WTC11 (cell line): Measurements from ENCODE around the gene LRFN2. TPM values are rescaled to one million over a fixed set of nuclear protein-coding genes. Genes with fewer than 3 reads are reported as not detected.

ENCODE experiments used
- ATAC-seq: fragments of 200-7000 bp; cut with Tn5 transposase; 2 replicates; pipeline ENCODE4 v1.10.0; 2021; ENCODE audit warnings: mild to moderate bottlenecking, moderate library complexity
- CTCF ChIA-PET: fragments of 300-600 bp; sonication (Branson Sonifier 250); formaldehyde crosslinking; loops from one replicate; lab custom pipeline; 2021; ENCODE audit warnings: antibody characterized with exemption; lab: Charles Lee
- POLR2A ChIA-PET: fragments of 350-600 bp; sonication (Branson Sonifier 250); formaldehyde crosslinking; loops from one replicate; lab custom pipeline; 2021; ENCODE audit warnings: antibody characterized with exemption; lab: Charles Lee
- DNase-seq: peaks from one replicate; pipeline ENCODE4 v3.0.0; 2021; ENCODE audit warnings: low spot score
- H3K27ac Mint-ChIP-seq: 2 replicates; pipeline ENCODE4 v1.8.0; 2021; ENCODE audit warnings: mixed read lengths
- H3K27me3 Mint-ChIP-seq: 2 replicates; pipeline ENCODE4 v1.8.0; 2021; ENCODE audit warnings: low read depth, mild to moderate bottlenecking, moderate library complexity, mixed read lengths
- H3K36me3 Mint-ChIP-seq: 2 replicates; pipeline ENCODE4 v1.8.0; 2021; ENCODE audit warnings: mixed read lengths
- H3K4me1 Mint-ChIP-seq: 2 replicates; pipeline ENCODE4 v1.8.0; 2022; ENCODE audit warnings: mixed read lengths
- H3K4me3 Mint-ChIP-seq: 2 replicates; pipeline ENCODE4 v1.8.0; 2021; ENCODE audit warnings: mild to moderate bottlenecking, moderate library complexity, mixed read lengths
- H3K9me3 Mint-ChIP-seq: 2 replicates; pipeline ENCODE4 v1.8.0; 2021; ENCODE audit warnings: mixed read lengths
- E2F4 ChIP-seq: sonication (generic); formaldehyde crosslinking; IDR thresholded peaks from 2 replicates; pipeline ENCODE4 v1.8.1; 2022; ENCODE audit warnings: low read depth, mild to moderate bottlenecking, moderate library complexity, missing genetic modification reagents, borderline replicate concordance
- ESRRA ChIP-seq: sonication (generic); formaldehyde crosslinking; IDR thresholded peaks from 2 replicates; pipeline ENCODE4 v1.8.1; 2022; ENCODE audit warnings: mild to moderate bottlenecking, missing genetic modification reagents, borderline replicate concordance
- FOXK1 ChIP-seq: sonication (generic); formaldehyde crosslinking; IDR thresholded peaks from 2 replicates; pipeline ENCODE4 v1.8.0; 2022; ENCODE audit warnings: mild to moderate bottlenecking, moderate library complexity, missing genetic modification reagents
- FOXP1 ChIP-seq: sonication (generic); formaldehyde crosslinking; IDR thresholded peaks from 2 replicates; pipeline ENCODE4 v1.8.0; 2022; ENCODE audit warnings: missing genetic modification reagents, mild to moderate bottlenecking, moderate library complexity, borderline replicate concordance
- HMGA2 ChIP-seq: fragments of 250-450 bp; sonication (Bioruptor Pico); IDR thresholded peaks from 2 replicates; pipeline ENCODE4 v1.4.0; 2021; ENCODE audit warnings: mild to moderate bottlenecking, moderate library complexity
- MAX ChIP-seq: sonication (generic); formaldehyde crosslinking; IDR thresholded peaks from 2 replicates; pipeline ENCODE4 v1.8.0; 2022; ENCODE audit warnings: mild to moderate bottlenecking, missing genetic modification reagents
- MLX ChIP-seq: sonication (generic); formaldehyde crosslinking; IDR thresholded peaks from 2 replicates; pipeline ENCODE4 v1.8.1; 2023; ENCODE audit warnings: mild to moderate bottlenecking, missing genetic modification reagents, moderate library complexity
- NR1H2 ChIP-seq: sonication (generic); formaldehyde crosslinking; IDR thresholded peaks from 2 replicates; pipeline ENCODE4 v1.9.0; 2021; ENCODE audit warnings: mild to moderate bottlenecking, moderate library complexity, missing genetic modification reagents
- SMAD4 ChIP-seq: sonication (generic); formaldehyde crosslinking; IDR thresholded peaks from 2 replicates; pipeline ENCODE4 v1.8.0; 2022; ENCODE audit warnings: mild to moderate bottlenecking, missing genetic modification reagents
- SOX15 ChIP-seq: fragments of 250-450 bp; sonication (Bioruptor Pico); IDR thresholded peaks from 2 replicates; pipeline ENCODE4 v1.9.0; 2021; ENCODE audit warnings: mild to moderate bottlenecking
- ZNF138 ChIP-seq: sonication (generic); formaldehyde crosslinking; conservative IDR thresholded peaks from 2 replicates; pipeline ENCODE4 v1.8.1; 2022; ENCODE audit warnings: mild to moderate bottlenecking, moderate library complexity, missing genetic modification reagents
- ZNF263 ChIP-seq: sonication (generic); formaldehyde crosslinking; IDR thresholded peaks from 2 replicates; pipeline ENCODE4 v1.8.1; 2022; ENCODE audit warnings: low read depth, mild to moderate bottlenecking, moderate library complexity, missing genetic modification reagents
- ZNF281 ChIP-seq: sonication (generic); formaldehyde crosslinking; IDR thresholded peaks from 2 replicates; pipeline ENCODE4 v1.8.0; 2023; ENCODE audit warnings: mild to moderate bottlenecking, missing genetic modification reagents
- ZNF423 ChIP-seq: fragments of 250-450 bp; sonication (Bioruptor Pico); IDR thresholded peaks from 2 replicates; pipeline ENCODE4 v2.1.2; 2022; ENCODE audit warnings: mild to moderate bottlenecking, moderate library complexity
- ZNF512 ChIP-seq: sonication (generic); formaldehyde crosslinking; IDR thresholded peaks from 2 replicates; pipeline ENCODE4 v1.8.1; 2022; ENCODE audit warnings: missing genetic modification reagents, borderline replicate concordance
- total RNA-seq: library from RNA; stranded (reverse); gene quantifications from 3 replicates; pipeline ENCODE4 v1.2.3, GENCODE V29; 2021
- TF ChIP-seq, protein P1 (sequence below): sonication (generic); formaldehyde crosslinking; IDR thresholded peaks from 2 replicates; pipeline ENCODE4 v1.8.1; 2023; ENCODE audit warnings: mild to moderate bottlenecking, missing genetic modification reagents, borderline replicate concordance

LRFN2 gene
- total RNA-seq, 1 experiment from 2014 or later, result 1.6 TPM

- TF ChIP-seq ZNF423, result no peak
- no peak for TF ChIP-seq E2F4
- no peak for TF ChIP-seq ZNF281 (CRISPR knock-in tag)
- no peak for TF ChIP-seq ZNF138 (CRISPR knock-in tag)
- no peak for TF ChIP-seq SMAD4 (CRISPR knock-in tag)
- no peak for TF ChIP-seq FOXP1 (CRISPR knock-in tag)
- TF ChIP-seq, protein P1, sequence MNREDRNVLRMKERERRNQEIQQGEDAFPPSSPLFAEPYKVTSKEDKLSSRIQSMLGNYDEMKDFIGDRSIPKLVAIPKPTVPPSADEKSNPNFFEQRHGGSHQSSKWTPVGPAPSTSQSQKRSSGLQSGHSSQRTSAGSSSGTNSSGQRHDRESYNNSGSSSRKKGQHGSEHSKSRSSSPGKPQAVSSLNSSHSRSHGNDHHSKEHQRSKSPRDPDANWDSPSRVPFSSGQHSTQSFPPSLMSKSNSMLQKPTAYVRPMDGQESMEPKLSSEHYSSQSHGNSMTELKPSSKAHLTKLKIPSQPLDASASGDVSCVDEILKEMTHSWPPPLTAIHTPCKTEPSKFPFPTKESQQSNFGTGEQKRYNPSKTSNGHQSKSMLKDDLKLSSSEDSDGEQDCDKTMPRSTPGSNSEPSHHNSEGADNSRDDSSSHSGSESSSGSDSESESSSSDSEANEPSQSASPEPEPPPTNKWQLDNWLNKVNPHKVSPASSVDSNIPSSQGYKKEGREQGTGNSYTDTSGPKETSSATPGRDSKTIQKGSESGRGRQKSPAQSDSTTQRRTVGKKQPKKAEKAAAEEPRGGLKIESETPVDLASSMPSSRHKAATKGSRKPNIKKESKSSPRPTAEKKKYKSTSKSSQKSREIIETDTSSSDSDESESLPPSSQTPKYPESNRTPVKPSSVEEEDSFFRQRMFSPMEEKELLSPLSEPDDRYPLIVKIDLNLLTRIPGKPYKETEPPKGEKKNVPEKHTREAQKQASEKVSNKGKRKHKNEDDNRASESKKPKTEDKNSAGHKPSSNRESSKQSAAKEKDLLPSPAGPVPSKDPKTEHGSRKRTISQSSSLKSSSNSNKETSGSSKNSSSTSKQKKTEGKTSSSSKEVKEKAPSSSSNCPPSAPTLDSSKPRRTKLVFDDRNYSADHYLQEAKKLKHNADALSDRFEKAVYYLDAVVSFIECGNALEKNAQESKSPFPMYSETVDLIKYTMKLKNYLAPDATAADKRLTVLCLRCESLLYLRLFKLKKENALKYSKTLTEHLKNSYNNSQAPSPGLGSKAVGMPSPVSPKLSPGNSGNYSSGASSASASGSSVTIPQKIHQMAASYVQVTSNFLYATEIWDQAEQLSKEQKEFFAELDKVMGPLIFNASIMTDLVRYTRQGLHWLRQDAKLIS (CRISPR knock-in tag), result no peak
Observed at GRCh38 chr6:40568062-40568708, 19.0 kb downstream of the LRFN2 start (continued).

DNA sequence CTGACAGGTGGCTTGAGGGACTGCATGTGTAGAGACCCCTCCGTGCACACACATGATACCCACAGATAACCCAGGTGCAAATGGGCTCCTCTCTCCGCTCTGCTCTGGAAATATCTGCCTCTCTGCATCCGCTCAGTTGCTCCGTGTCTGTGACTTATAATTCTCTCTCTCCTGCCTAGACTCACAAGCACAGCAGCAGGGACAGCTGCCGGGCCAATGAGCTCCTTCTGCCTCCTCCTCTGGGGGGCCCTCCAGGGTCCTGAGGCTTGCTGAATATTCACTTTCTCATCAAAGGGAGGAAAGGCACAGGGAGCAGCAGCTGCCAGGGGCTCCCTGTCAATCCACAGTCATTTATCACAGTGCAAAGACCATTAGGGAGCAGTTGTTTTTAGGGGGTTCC, 24.1 kb downstream of the LRFN2 start:
- DNase-seq (peak; percentile 27), ATAC-seq (peak; percentile 86)
- Mint-ChIP-seq H3K36me3 (no peaks in the 10 kb centered on the region), H3K4me3 (no peak overlapping the region), H3K27me3 (no peaks in the 10 kb centered on the region), H3K9me3 (peaks cover 9% of the 10 kb centered on the region; the same call in 1 of the 2 replicates), H3K27ac (no peak overlapping the region), H3K4me1 (peaks cover 24% of the 10 kb centered on the region)
- TF ChIP-seq ZNF423 (no peak), MAX (CRISPR knock-in tag) (no peak), SOX15 (no peak), HMGA2 (CRISPR knock-in tag) (no peak), ZNF263 (CRISPR knock-in tag) (no peak)
- CTCF ChIA-PET, result interaction anchor here (0.6 to 1.8 kb wide), 14 partner anchors 11 to 476 kb away, joined by 3 to 13 read pairs (median 5); partner anchors contain the start of genes LRFN2 and UNC5CL
- POLR2A ChIA-PET, result interaction anchor here (1.0 kb wide), 1 partner anchor 211 kb away, joined by 4 read pairs; no protein-coding TSS in a partner anchor

DNA sequence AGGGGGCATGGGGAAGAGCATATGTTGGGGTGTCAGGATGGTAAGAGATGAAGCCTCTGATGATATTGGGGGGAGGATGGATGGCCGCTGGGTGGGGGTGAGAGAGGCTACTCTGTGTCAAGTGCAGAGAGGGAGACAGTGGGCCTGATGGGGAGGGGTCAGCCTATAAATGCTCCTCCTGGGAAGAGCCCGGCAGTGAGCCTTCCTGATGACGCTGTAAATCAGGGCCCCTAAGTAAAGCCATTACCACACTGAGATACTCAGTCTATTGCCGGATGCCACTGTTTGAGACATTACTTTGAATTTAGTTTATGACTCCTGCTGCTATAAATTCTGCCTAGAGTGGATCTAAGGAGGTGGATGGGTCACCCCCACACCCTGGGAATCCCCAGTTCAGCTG, 28.1 kb downstream of the LRFN2 start:
- Mint-ChIP-seq H3K4me3 (no peak overlapping the region), H3K4me1 (peaks cover 51% of the 10 kb centered on the region), H3K36me3 (no peaks in the 10 kb centered on the region), H3K27me3 (no peaks in the 10 kb centered on the region; the same call in 1 of the 2 replicates), H3K27ac (no peak overlapping the region), H3K9me3 (no peaks in the 10 kb centered on the region)
- DNase-seq, result no peak
- ChIA-PET POLR2A (interaction anchor here (1.0 kb wide), 1 partner anchor 13 kb away, joined by 3 read pairs; no protein-coding TSS in a partner anchor), CTCF (interaction anchor here (1.0 kb wide), 1 partner anchor 10 kb away, joined by 3 read pairs; no protein-coding TSS in a partner anchor)
- no peak for ATAC-seq
- TF ChIP-seq FOXK1 (CRISPR knock-in tag), result no peak
- TF ChIP-seq ZNF512, result no peak
- no peak for TF ChIP-seq MLX (CRISPR knock-in tag)
- no peak for TF ChIP-seq NR1H2 (CRISPR knock-in tag)
- TF ChIP-seq ESRRA (CRISPR knock-in tag), result no peak
- no peak for TF ChIP-seq ZNF281 (CRISPR knock-in tag)
